Activated CD8-positive, alpha-beta T cell treated with anti-CD3 and anti-CD28 coated beads for 36 hours (primary cell): ENCODE results near the gene TNPO2. TPM values are rescaled to one million over a fixed set of nuclear protein-coding genes. Genes with fewer than 3 reads are reported as not detected.
"Not testable (repeated sequence)": the region's sequence is repeated elsewhere in the genome, so short reads cannot be mapped to it uniquely, and the experiment has no call there.

Experiments
- ATAC-seq: fragments of 200-7000 bp; cut with Tn5 transposase; one replicate; pipeline ENCODE4 v1.10.0; 2021; ENCODE audit warnings: mild to moderate bottlenecking, moderate library complexity
- CTCF ChIA-PET: fragments of 350-600 bp; sonication (Branson Sonifier 250); formaldehyde crosslinking; loops from one replicate; lab custom pipeline; 2021; ENCODE audit warnings: antibody characterized with exemption; lab: Charles Lee
- POLR2A ChIA-PET: fragments of 350-600 bp; sonication (Branson Sonifier 250); formaldehyde crosslinking; loops from one replicate; lab custom pipeline; 2021; ENCODE audit warnings: antibody characterized with exemption; lab: Charles Lee
- DNase-seq: peaks from one replicate; pipeline ENCODE4 v3.0.0-alpha.2; 2020
- H3K27ac Mint-ChIP-seq: one replicate; pipeline ENCODE4 v1.8.0; 2021; ENCODE audit warnings: mild to moderate bottlenecking, mixed read lengths
- H3K27me3 Mint-ChIP-seq: one replicate; pipeline ENCODE4 v1.8.0; 2021; ENCODE audit warnings: mixed read lengths
- H3K36me3 Mint-ChIP-seq: one replicate; pipeline ENCODE4 v1.8.0; 2021; ENCODE audit warnings: low read depth, mixed read lengths
- H3K4me1 Mint-ChIP-seq: one replicate; pipeline ENCODE4 v1.8.0; 2021; ENCODE audit warnings: low read depth, mixed read lengths
- H3K4me3 Mint-ChIP-seq: one replicate; pipeline ENCODE4 v1.8.0; 2021; ENCODE audit warnings: mild to moderate bottlenecking, moderate library complexity, mixed read lengths
- H3K9me3 Mint-ChIP-seq: one replicate; pipeline ENCODE4 v1.8.0; 2021; ENCODE audit warnings: mixed read lengths
- CTCF ChIP-seq: fragments of 200-600 bp; IDR thresholded peaks from one replicate; pipeline ENCODE4 v1.8.0; 2022; ENCODE audit warnings: antibody characterized with exemption, mild to moderate bottlenecking
- intact Hi-C: fragments of 100-400 bp; cut with micrococcal nuclease; formaldehyde crosslinking; loops from one replicate; pipeline ENCODE4 v1.10.0; 2022
- total RNA-seq, 2 experiments: library from RNA; stranded (reverse); gene quantifications; one replicate each; pipeline ENCODE4 v1.2.3, GENCODE V29; 2021

The TNPO2 gene
- total RNA-seq, 2 experiments from 2014 or later, result 90.7 to 94.5 TPM

GRCh38 chr19:12720851-12721655, 2.7 kb downstream of the TNPO2 start:
- DNase-seq (peak; percentile 38), ATAC-seq (no peak)
- Mint-ChIP-seq H3K4me3 (peak overlapping the region; percentile 96), H3K27me3 (no peaks in the 10 kb centered on the region), H3K36me3 (peaks cover 45% of the 10 kb centered on the region), H3K9me3 (no peaks in the 10 kb centered on the region), H3K27ac (peak overlapping the region; percentile 92), H3K4me1 (peaks cover 30% of the 10 kb centered on the region)
- intact Hi-C loops, result no loop called here
- no peak for TF ChIP-seq CTCF
- CTCF ChIA-PET, result interaction anchor here (0.7 to 5.5 kb wide), 8 partner anchors 37 to 198 kb away, joined by 3 to 24 read pairs (median 4); partner anchors contain the start of gene SYCE2
- POLR2A ChIA-PET, result interaction anchor here (0.7 to 9.0 kb wide), 8 partner anchors 9 to 211 kb away, joined by 3 to 160 read pairs (median 8); partner anchors contain the start of genes DHPS, FBXW9, GET3 and TRIR

GRCh38 chr19:12720296-12720695, 3.4 kb downstream of the TNPO2 start:
- H3K9me3 Mint-ChIP-seq, result no peaks in the 10 kb centered on the region
- peaks cover 49% of the 10 kb centered on the region for H3K36me3 Mint-ChIP-seq
- no peaks in the 10 kb centered on the region for H3K27me3 Mint-ChIP-seq
- POLR2A ChIA-PET, result interaction anchor here (0.7 to 9.0 kb wide), 6 partner anchors 11 to 72 kb away, joined by 3 to 160 read pairs (median 10); partner anchors contain the start of genes FBXW9, GET3 and TRIR
- H3K27ac Mint-ChIP-seq, result peak overlapping the region; percentile 65
- no peak for TF ChIP-seq CTCF
- ATAC-seq (no peak), DNase-seq (no peak)
- H3K4me1 Mint-ChIP-seq, result peaks cover 30% of the 10 kb centered on the region
- intact Hi-C loops, result no loop called here
- H3K4me3 Mint-ChIP-seq, result peak overlapping the region; percentile 96
- CTCF ChIA-PET, result interaction anchor here (0.7 to 5.5 kb wide), 5 partner anchors 38 to 199 kb away, joined by 3 to 24 read pairs (median 3); partner anchors contain the start of gene SYCE2

GRCh38 chr19:12715929-12716328, 7.8 kb downstream of the TNPO2 start:
- H3K36me3 Mint-ChIP-seq, result peaks cover 51% of the 10 kb centered on the region
- CTCF ChIA-PET, result interaction anchor here (1.1 to 2.9 kb wide), 3 partner anchors 42 to 50 kb away, joined by 5 to 18 read pairs (median 11); no protein-coding TSS in a partner anchor
- POLR2A ChIA-PET, result interaction anchor here (0.6 to 3.7 kb wide), 4 partner anchors 12 to 50 kb away, joined by 3 to 15 read pairs (median 4); partner anchors contain the start of gene FBXW9
- intact Hi-C loops, result no loop called here
- no peaks in the 10 kb centered on the region for H3K27me3 Mint-ChIP-seq
- no peaks in the 10 kb centered on the region for H3K9me3 Mint-ChIP-seq
- no peak for ATAC-seq
- no peak for TF ChIP-seq CTCF
- H3K4me3 Mint-ChIP-seq, result no peak overlapping the region
- DNase-seq, result no peak
- no peak overlapping the region for H3K27ac Mint-ChIP-seq
- peaks cover 19% of the 10 kb centered on the region for H3K4me1 Mint-ChIP-seq

- TF ChIP-seq CTCF, result no peak
- ChIA-PET POLR2A (interaction anchor here (1.0 to 3.7 kb wide), 4 partner anchors 11 to 19 kb away, joined by 3 to 15 read pairs (median 6); partner anchors contain the start of gene FBXW9), CTCF (no interaction called here)
- intact Hi-C loops, result no loop called here
- ATAC-seq (no peak), DNase-seq (no peak)
- H3K4me1 Mint-ChIP-seq, result peaks cover 15% of the 10 kb centered on the region
- no peak overlapping the region for H3K4me3 Mint-ChIP-seq
- no peaks in the 10 kb centered on the region for H3K9me3 Mint-ChIP-seq
- no peak overlapping the region for H3K27ac Mint-ChIP-seq
- H3K36me3 Mint-ChIP-seq, result peaks cover 50% of the 10 kb centered on the region
- H3K27me3 Mint-ChIP-seq, result no peaks in the 10 kb centered on the region
Observed at GRCh38 chr19:12715102-12715501, 8.6 kb downstream of the TNPO2 start.

GRCh38 chr19:12713304-12713703, 10.4 kb downstream of the TNPO2 start:
- not testable (repeated sequence) for H3K27ac Mint-ChIP-seq, H3K27me3 Mint-ChIP-seq

More at GRCh38 chr19:12713304-12713703, 10.4 kb downstream of the TNPO2 start:
- ChIA-PET POLR2A (interaction anchor here (1.5 to 3.7 kb wide), 3 partner anchors 10 to 17 kb away, joined by 4 to 15 read pairs (median 10); partner anchors contain the start of genes FBXW9 and TNPO2), CTCF (interaction anchor here (1.3 to 2.0 kb wide), 4 partner anchors 10 to 83 kb away, joined by 3 to 6 read pairs (median 5); partner anchors contain the start of gene TNPO2)
- ATAC-seq, H3K4me3 Mint-ChIP-seq, DNase-seq, H3K9me3 Mint-ChIP-seq, H3K4me1 Mint-ChIP-seq, intact Hi-C loops: not testable (repeated sequence)
- H3K36me3 Mint-ChIP-seq, result peaks cover 43% of the 10 kb centered on the region
